ENCODE data around the gene SIRT1.
"Not testable (repeated sequence)": the region's sequence is repeated elsewhere in the genome, so short reads cannot be mapped to it uniquely, and the experiment has no call there.

The SIRT1 gene

GRCh38 chr10:67934336-67934735 lies 49.9 kb downstream of the SIRT1 start:
- no peak for DNase-seq (ENCODE audit: low spot score)

DNA sequence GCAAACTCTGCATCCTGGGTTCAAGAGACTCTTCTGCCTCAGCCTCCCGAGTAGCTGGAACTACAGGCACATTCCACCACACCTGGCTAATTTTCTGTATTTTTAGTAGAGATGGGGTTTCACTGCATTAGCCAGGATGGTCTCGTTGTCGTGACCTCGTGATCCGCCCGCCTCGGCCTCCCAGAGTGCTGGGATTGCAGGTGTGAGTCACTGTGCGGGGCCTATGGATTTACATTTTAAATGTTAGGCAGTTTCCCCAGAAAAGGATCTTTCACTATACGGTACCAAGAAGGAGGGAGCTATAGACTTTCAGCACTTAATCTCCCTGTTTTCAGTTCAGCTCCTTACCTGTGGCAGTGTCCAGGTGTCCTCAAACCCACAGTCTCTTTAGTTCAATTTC lies 50.8 kb downstream of the SIRT1 start:
- TF ChIP-seq, protein P1, sequence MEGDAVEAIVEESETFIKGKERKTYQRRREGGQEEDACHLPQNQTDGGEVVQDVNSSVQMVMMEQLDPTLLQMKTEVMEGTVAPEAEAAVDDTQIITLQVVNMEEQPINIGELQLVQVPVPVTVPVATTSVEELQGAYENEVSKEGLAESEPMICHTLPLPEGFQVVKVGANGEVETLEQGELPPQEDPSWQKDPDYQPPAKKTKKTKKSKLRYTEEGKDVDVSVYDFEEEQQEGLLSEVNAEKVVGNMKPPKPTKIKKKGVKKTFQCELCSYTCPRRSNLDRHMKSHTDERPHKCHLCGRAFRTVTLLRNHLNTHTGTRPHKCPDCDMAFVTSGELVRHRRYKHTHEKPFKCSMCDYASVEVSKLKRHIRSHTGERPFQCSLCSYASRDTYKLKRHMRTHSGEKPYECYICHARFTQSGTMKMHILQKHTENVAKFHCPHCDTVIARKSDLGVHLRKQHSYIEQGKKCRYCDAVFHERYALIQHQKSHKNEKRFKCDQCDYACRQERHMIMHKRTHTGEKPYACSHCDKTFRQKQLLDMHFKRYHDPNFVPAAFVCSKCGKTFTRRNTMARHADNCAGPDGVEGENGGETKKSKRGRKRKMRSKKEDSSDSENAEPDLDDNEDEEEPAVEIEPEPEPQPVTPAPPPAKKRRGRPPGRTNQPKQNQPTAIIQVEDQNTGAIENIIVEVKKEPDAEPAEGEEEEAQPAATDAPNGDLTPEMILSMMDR (IDR thresholded peaks at IDR 0.05; ENCODE audit: extremely low read depth, missing control alignments) = no peak
- no peak for DNase-seq (ENCODE audit: low spot score)

More at GRCh38 chr10:67934336-67934735, 49.9 kb downstream of the SIRT1 start:
- TF ChIP-seq, protein P1 (IDR thresholded peaks at IDR 0.05; ENCODE audit: extremely low read depth, missing control alignments) = no peak

GRCh38 chr10:67936416-67936815 lies 52.0 kb downstream of the SIRT1 start:
- TF ChIP-seq, protein P1 (IDR thresholded peaks at IDR 0.05; ENCODE audit: extremely low read depth, missing control alignments) = no peak
- no peak for DNase-seq (ENCODE audit: low spot score)

- TF ChIP-seq, protein P1 (IDR thresholded peaks at IDR 0.05; ENCODE audit: extremely low read depth, missing control alignments) = no peak
- DNase-seq (ENCODE audit: low spot score) = no peak
Measured at GRCh38 chr10:67943917-67944316, 59.5 kb downstream of the SIRT1 start.

DNA sequence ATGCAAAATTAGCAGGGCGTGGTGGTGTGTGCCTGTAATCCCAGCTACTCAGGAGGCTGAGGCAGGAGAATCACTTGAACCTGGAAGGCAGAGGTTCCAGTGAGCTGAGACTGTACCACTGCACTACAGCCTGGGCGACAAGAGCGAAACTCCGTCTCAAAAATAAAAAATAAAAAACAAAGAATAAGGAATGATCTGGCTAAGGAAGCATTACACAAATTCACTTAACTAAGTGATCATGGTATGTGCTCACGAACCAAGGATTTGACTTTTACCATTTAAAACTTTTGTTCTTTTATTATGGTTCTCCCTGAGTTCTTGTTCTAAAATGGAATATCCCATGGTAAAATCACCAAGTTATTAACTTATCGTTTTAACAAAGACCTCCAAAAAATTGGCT lies 71.2 kb downstream of the SIRT1 start:
- TF ChIP-seq, protein P1 (IDR thresholded peaks at IDR 0.05; ENCODE audit: extremely low read depth, missing control alignments) = no peak

GRCh38 chr10:67959839-67960476 lies 75.5 kb downstream of the SIRT1 start:
- DNase-seq (ENCODE audit: low spot score) = no peak
- TF ChIP-seq, protein P1 (IDR thresholded peaks at IDR 0.05; ENCODE audit: extremely low read depth, missing control alignments) = no peak

More for the DNA sequence above, 71.2 kb downstream of the SIRT1 start:
- no peak for DNase-seq (ENCODE audit: low spot score)

GRCh38 chr10:67965456-67965855 lies 81.0 kb downstream of the SIRT1 start:
- TF ChIP-seq, protein P1 (IDR thresholded peaks at IDR 0.05; ENCODE audit: extremely low read depth, missing control alignments) = no peak
- DNase-seq (ENCODE audit: low spot score) = no peak

DNA sequence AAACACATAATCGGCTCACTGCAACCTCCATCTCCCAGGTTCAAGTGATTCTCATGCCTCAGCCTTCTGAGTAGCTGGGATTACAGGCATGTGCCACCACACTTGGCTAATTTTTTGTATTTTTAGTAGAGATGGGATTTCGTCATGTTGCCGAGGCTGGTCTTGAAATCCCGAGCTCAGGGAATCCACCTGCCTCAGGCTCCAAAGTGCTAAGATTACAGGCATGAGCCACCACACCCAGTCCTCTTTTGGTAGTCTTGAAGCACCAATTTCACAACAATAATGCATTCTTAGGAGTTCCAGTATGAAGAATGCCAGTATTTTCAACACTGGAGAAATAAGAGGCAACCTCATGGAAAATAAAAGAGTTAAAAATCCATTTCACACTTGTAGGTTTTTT lies 81.6 kb downstream of the SIRT1 start:
- not testable (repeated sequence) for DNase-seq (ENCODE audit: low spot score)

All from GM20000 (cell line).